Measurements from ENCODE around the gene GPR3. TPM values are rescaled to one million over a fixed set of nuclear protein-coding genes. Genes with fewer than 3 reads are reported as not detected.
A peak's percentile ranks its signal among the peaks of the same experiment; 100 is the strongest.

Gene GPR3
- total and polyA plus RNA-seq, 2 of the 13 experiments (the other 11 are each of a cell fraction or from before 2014, with no cell fraction given) = 1.00 to 2.6 TPM

GRCh38 chr1:27367160-27367650, 25.2 kb upstream of the GPR3 start (continued):
- no peak for TF ChIP-seq ZNF841 (CRISPR knock-in tag; IDR thresholded peaks at IDR 0.05; ENCODE audit: borderline replicate concordance)
- TF ChIP-seq ZFX (CRISPR knock-in tag; IDR thresholded peaks at IDR 0.05; ENCODE audit: low read depth) = 0 out of 2 replicates have a peak, but pooled peaks have one; percentile 1

- no peak overlapping the region for H2AFZ ChIP-seq (ENCODE audit: low read length)
- TF ChIP-seq STAG1 (CRISPR knock-in tag; IDR thresholded peaks at IDR 0.05) (peak; percentile 23; the same call in 1 of the 2 replicates), ZNF101 (CRISPR knock-in tag; IDR thresholded peaks at IDR 0.05; ENCODE audit: borderline replicate concordance, low read depth) (no peak)
- peaks cover 27% of the 10 kb centered on the region for H3K4me1 ChIP-seq (ENCODE audit: insufficient read depth, low read length)
- H3K4me3 ChIP-seq (replicated peaks in 1 of 3; ENCODE audit: insufficient read depth in 1 of 3, low read depth in 2 of 3, low read length in 3 of 3) = no peak overlapping the region
- FAIRE-seq (no peak), ATAC-seq (no peak), DNase-seq (ENCODE audit: low spot score) (no peak)
- H3K27me3 ChIP-seq (ENCODE audit: control insufficient read depth in 1 of 2, insufficient read depth in 2 of 2, low read length in 2 of 2) = peaks cover 3 to 23% of the 10 kb centered on the region in 2 experiments; a peak in 3 of 5 replicates
- no peaks in the 10 kb centered on the region for H3K79me2 ChIP-seq (ENCODE audit: insufficient read depth, low read length)
- no peaks in the 10 kb centered on the region for H4K20me1 ChIP-seq (ENCODE audit: insufficient read depth, low read length)
- no TSS peak for BruUV-seq (replicated peaks)
- H3K36me3 ChIP-seq (replicated peaks in 1 of 2; ENCODE audit: control insufficient read depth in 1 of 2, insufficient read depth in 2 of 2, low read length in 2 of 2) = no peaks in the 10 kb centered on the region
- no peaks in the 10 kb centered on the region for H3K9me3 ChIP-seq (ENCODE audit: low read length)
- H3K9ac ChIP-seq (ENCODE audit: insufficient read depth, low read depth, low read length) = no peak overlapping the region
- ChIA-PET CTCF (ENCODE audit: low intra/inter-chr PET ratio, low total read pairs) (no interaction called here), POLR2A (no interaction called here)
- intact Hi-C loops (cut with micrococcal nuclease; ENCODE audit: unreplicated experiment) (no loop called here), in situ Hi-C loops (cut with HindIII; ENCODE audit: extremely low pct_ligation_motif_present, low pct_unique_long_range_greater_than_20kb) (no loop called here)
- H3K27ac ChIP-seq (ENCODE audit: extremely low read length, insufficient read depth, low read length) = no peak overlapping the region
- H3K4me2 ChIP-seq (ENCODE audit: low read depth, low read length) = no peak overlapping the region
- 67% methylated on average over 9 of the region's 13 CpGs for WGBS (ENCODE audit: low lambda C conversion rate)
These were observed 23.4 kb upstream of the GPR3 start for GRCh38 chr1:27368869-27369582.
